GM18519 (cell line): ENCODE data around the gene DYNC1LI2.
A peak's percentile ranks its signal among the peaks of the same experiment; 100 is the strongest.
"Not testable (repeated sequence)": the region's sequence is repeated elsewhere in the genome, so short reads cannot be mapped to it uniquely, and the experiment has no call there.

Experiments
- ATAC-seq: cut with Tn5 transposase; IDR thresholded peaks from one replicate; pipeline ENCODE4 v1.9.1; 2021; ENCODE audit warnings: mild to moderate bottlenecking, moderate library complexity; ENCODE audit not compliant: unreplicated experiment, low FRiP score

Gene DYNC1LI2

DNA sequence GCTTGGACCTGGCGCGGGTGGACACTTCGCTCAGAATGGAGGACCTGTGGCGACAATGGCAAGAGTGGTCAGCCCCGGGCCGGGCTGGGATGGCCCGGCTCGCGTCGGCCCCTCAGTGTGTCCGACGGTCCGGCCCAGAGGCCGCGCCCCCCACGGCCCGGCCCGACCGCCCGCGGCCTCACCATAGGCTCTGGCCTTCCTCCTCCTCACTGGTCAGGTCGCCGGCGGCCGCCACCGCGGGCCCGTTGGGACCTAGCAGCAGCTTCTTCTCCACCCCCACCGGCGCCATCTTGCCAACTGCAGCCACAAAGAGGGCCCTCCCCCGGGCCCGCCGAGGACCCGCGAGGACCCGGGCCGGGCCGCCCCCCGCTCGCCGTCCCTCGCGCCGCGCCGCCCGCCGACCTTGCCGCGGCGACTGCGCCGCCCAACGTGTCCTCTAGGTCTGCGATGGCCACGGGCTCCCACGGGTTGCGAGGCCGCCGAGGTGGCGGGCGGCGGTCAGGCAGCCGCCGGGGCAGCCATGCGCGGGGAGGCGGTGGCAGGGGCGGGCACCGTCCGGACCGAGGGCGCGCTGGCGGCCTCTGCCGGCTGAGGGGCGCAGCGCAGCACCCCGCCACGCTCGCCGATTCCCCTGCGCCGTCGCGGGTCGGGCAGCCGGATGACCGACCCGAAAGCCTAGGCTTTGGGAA is at the start of gene DYNC1LI2:
Gene DYNC1LI2 (minus strand): TSS at position 307 of the 689 bp plus-strand sequence. CDS start 18 bp downstream, at position 289.
- ATAC-seq: peak; percentile 79

DNA sequence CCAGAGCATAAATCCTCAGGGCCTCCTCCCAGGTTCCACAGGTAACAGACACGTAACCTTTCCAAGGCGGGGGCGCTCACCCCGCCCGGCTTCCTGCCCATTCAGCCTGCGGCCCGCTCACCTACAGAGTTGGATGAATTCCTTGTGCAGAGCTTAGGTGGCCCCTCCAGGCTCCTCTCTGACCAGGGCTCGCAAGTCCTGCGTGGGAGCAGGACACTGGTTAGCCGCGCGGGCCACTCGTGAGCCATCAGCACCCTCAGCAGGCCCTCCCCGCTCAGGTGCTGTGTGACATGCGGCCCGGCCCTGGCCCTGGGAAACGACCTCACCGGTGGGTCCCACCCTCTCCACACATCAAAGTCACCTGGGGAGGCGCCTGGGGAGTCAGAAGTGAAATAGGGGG is 49.4 kb upstream of the DYNC1LI2 start:
- ATAC-seq: no peak

DNA sequence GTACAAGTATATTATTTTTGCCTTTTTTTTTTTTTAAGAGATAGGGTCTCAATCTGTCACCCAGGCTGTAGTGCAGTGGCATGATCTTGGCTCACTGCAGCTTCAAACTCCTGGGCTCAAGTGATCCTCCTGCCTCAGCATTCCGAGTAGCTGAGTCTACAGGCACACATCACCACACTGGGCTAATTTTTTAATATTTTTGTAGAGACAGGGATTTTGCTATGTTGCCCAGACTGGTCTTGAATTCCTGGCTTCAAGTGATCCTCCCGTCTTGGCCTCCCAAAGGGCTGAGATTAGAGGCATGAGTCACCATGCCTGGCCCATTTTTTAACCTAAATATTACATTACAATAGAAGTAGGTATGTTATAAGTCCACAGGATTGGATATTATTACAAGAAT is 46.8 kb upstream of the DYNC1LI2 start:
- no peak for ATAC-seq

GRCh38 chr16:66793984-66794383 is 42.6 kb upstream of the DYNC1LI2 start:
- ATAC-seq: not testable (repeated sequence)

- no peak for ATAC-seq
Measured at GRCh38 chr16:66790130-66790733, 38.8 kb upstream of the DYNC1LI2 start.

GRCh38 chr16:66787427-66787826 is 36.0 kb upstream of the DYNC1LI2 start:
- ATAC-seq: no peak

- ATAC-seq: no peak
Measured at GRCh38 chr16:66786551-66786950, 35.1 kb upstream of the DYNC1LI2 start.

DNA sequence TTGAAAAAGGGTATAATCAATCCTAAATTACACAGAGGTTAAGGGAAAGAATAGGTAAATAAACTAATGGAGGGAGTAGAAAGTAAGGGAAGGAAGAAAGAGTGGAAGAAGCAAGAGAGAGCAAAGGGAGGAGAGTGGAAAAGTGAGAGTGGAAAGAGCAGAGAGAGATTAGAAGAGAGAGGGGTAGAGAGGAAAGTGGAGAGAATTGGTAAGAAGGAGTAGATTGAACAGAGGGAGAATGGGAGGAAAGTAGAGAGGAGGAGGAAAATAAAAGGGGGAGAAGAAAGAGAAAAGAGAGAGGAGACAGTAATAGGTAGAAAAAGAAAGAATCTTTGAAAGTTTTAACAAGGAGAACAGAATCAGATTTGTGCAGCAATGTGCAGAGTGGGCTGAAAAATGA is 25.0 kb upstream of the DYNC1LI2 start:
- no peak for ATAC-seq

- no peak for ATAC-seq
Measured at GRCh38 chr16:66774981-66775380, 23.6 kb upstream of the DYNC1LI2 start.

DNA sequence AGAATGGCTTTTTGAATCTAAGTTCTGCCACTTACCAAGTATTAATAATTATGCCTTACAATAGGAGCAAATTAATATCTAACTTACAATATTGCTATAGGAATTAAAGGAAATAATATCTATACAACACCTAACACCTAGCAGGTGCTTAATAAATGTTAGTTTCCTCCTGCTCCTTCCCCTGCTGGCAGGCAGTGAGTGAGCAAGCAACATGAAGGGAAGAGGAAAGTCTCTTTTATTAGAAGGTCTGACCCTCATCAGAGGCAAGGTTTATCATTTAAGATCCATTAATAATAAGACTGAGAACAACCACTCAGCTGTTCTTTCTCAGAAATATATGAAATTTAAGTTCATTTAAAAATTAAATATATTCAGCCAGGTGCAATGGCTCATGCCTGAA is 6.7 kb upstream of the DYNC1LI2 start:
- no peak for ATAC-seq

- no peak for ATAC-seq
Measured at GRCh38 chr16:66754819-66755218, 3.4 kb upstream of the DYNC1LI2 start.

- no peak for ATAC-seq
Measured at GRCh38 chr16:66754211-66754610, 2.8 kb upstream of the DYNC1LI2 start.

DNA sequence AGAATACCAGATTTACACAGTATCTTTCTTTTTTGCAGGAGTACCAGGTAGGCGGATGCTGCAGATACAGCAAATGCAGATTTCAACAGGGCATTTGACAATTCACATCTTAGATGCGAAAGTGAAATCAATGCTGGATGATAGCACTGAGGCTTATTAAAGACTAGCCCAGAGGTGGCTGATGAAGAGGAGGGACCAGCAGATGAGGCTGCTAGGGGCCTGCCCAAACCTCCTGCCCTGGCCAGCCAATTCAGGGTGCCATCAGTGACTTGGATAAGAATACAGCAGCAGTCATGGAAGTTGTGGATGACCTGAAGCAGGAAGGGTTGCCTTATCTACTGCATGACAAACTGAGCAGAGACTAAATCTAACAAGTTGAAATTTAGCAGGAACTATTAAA is 1.5 kb upstream of the DYNC1LI2 start:
- no peak for ATAC-seq

- ATAC-seq: no peak
Measured at GRCh38 chr16:66752379-66752778, 970 bp upstream of the DYNC1LI2 start.

- ATAC-seq: no peak
Measured at GRCh38 chr16:66751992-66752322, 548 bp upstream of the DYNC1LI2 start.

- ATAC-seq: peak; percentile 5
Measured at GRCh38 chr16:66751053-66751302, 431 bp downstream of the DYNC1LI2 start.

DNA sequence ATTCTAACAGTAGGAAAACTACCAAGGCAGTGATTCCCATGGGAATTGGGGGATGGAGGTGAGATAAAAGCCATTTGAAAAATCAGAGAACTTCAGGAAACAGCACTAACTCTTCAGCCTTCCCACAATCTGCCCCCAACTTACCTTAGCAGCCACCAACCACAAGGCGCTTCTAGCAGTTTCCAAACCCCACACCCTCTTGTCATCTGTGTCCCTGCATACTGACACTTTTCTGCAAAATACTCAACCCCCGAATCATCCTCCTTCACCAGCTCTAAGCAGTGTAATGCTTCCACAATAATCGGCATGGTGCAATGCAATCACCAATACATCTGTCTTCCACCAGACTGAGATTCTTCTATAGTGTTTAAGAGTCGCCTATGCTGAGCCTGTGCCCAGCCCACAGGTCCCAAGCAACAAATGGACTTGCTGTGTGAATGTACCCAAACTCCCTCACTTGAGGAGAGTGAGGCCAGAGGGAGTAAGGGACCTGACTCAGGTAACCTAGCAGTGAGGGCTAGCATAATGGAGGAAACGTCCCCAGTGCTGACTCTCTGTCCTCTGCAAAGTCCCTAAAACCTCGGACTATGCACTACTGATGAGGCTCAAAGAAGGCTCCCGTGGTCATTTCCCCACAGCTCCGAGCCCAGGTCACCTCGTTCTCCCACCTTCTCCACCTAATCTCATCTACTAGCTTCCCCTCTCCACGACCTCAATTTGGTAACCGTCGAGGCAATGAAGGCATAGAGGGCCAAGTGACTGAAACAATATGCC is 943 bp downstream of the DYNC1LI2 start:
- ATAC-seq: no peak

GRCh38 chr16:66746682-66747081 is 4.7 kb downstream of the DYNC1LI2 start:
- ATAC-seq: no peak

- no peak for ATAC-seq
Measured at GRCh38 chr16:66746048-66746447, 5.4 kb downstream of the DYNC1LI2 start.

DNA sequence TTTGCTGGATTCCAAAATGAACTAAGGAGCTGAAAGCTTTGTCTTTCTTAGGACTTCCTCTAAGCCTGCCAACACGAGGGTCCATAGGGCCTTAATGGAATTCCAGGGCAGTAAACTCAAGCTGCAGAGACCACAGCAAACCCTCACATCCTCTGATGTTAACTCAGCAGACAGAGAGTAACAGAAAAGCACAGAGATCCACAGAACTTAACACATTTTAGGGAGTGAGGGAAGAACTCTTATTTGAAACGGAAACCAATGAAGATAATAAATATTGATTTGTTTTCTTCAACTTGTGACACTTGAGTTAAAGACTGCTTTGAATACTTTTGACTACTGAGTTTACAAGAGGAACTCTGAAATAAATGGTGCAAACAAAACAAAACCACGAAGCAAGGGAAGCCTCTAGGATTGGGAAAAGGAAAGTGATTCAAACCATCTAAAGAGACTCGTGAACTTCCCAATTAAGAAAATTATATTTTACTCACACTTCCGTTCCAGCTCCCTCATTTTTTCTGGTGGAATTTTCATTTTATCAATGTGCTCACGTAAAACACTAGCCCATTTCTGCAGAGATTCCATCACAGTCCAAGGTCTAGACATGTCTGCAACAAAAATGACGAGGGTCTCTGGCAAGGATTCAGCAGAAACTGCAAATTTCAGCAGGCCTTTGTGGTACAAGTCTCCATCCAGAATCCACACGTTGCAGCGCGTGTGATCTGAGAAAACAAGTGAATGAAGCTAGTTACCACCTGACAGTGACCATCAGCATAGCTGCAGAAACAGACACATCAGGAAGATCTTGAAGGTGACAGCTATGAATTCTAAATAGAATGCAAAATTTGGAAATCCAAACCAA is 9.2 kb downstream of the DYNC1LI2 start:
- ATAC-seq: no peak
